Measurements from ENCODE around the gene RPGRIP1L.

The RPGRIP1L gene

DNA sequence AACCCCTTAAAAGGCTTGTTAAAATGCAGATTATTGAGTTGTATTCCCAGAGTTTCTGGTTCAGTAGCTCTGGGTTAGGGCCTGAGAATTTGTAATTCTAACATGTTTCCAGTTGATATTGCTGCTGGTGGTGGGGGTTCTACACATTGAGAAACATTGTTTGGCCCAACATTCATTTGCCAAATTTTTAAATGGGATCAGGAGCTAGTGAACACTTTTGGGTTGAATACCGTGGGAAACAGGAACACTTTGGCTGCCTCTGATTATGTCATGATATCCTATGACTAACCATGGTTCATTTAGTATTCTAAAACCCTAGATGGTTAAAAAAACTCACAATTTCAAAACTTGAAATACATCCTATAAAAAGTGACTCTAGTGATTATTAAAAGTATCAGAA is 89.3 kb downstream of the RPGRIP1L start:
- no peak for DNase-seq
- Histone ChIP-seq H3K36me3 (peaks cover 2% of the 10 kb centered on the region; the same call in 1 of the 2 replicates), H3K27me3 (no peaks in the 10 kb centered on the region), H3K9me3 (no peaks in the 10 kb centered on the region), H3K4me3 (ENCODE audit: low read depth, low read length) (no peak overlapping the region), H3K4me1 (no peaks in the 10 kb centered on the region)
- TF ChIP-seq, protein P1, sequence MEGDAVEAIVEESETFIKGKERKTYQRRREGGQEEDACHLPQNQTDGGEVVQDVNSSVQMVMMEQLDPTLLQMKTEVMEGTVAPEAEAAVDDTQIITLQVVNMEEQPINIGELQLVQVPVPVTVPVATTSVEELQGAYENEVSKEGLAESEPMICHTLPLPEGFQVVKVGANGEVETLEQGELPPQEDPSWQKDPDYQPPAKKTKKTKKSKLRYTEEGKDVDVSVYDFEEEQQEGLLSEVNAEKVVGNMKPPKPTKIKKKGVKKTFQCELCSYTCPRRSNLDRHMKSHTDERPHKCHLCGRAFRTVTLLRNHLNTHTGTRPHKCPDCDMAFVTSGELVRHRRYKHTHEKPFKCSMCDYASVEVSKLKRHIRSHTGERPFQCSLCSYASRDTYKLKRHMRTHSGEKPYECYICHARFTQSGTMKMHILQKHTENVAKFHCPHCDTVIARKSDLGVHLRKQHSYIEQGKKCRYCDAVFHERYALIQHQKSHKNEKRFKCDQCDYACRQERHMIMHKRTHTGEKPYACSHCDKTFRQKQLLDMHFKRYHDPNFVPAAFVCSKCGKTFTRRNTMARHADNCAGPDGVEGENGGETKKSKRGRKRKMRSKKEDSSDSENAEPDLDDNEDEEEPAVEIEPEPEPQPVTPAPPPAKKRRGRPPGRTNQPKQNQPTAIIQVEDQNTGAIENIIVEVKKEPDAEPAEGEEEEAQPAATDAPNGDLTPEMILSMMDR (IDR thresholded peaks at IDR 0.05; ENCODE audit: low read depth, low read length): no peak

DNA sequence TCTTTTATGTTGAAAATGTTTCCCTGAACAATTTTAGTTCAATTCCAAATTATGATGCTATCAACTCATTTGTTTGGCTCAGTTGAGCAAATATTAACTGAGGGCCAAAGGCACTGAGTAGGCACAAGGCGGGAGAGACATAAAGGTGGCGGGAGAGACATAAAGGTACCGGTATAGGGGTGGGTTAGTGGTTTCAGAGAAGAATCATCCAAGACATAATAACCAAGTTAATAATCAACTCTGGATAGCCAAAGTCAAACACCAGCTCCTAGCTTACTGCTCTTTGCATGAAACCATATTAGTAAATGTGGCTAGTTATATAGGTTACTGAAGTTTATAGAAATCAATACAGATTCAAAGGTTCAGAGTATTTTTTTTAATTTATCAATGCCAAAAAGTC is 91.7 kb downstream of the RPGRIP1L start:
- Histone ChIP-seq H3K27me3 (no peaks in the 10 kb centered on the region), H3K9me3 (no peaks in the 10 kb centered on the region), H3K4me1 (no peaks in the 10 kb centered on the region), H3K36me3 (no peaks in the 10 kb centered on the region), H3K4me3 (ENCODE audit: low read depth, low read length) (no peak overlapping the region)
- no peak for DNase-seq
- TF ChIP-seq, protein P1 (IDR thresholded peaks at IDR 0.05; ENCODE audit: low read depth, low read length): no peak

DNA sequence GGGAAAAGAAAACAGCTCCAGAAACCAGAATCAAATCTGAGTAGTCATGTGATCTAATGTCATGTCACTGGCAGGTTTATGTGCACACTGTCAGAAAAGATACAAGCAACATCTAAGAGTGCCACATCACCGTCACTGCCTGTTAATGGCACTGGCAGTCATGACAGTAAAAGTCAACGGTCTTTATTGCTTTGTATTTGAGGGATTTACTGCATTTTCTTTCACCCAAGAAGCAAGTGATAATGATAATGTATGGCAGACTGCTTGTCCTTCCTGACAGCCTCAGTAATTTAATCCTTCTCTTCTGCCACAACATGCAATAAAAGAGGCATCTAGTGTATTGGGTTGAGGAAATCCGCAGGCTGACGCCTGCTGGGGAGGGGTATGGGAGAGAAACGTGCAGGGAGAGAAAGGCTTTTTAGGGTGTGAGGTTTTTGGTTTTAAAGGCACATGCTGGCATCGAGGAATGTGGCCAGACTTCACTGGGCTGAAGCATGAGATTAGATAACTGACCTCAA is 92.4 kb downstream of the RPGRIP1L start:
- Histone ChIP-seq H3K4me3 (ENCODE audit: low read depth, low read length) (no peak overlapping the region), H3K36me3 (no peaks in the 10 kb centered on the region), H3K9me3 (no peaks in the 10 kb centered on the region), H3K4me1 (no peaks in the 10 kb centered on the region), H3K27me3 (no peaks in the 10 kb centered on the region)
- no peak for DNase-seq
- TF ChIP-seq, protein P1 (IDR thresholded peaks at IDR 0.05; ENCODE audit: low read depth, low read length): no peak

DNA sequence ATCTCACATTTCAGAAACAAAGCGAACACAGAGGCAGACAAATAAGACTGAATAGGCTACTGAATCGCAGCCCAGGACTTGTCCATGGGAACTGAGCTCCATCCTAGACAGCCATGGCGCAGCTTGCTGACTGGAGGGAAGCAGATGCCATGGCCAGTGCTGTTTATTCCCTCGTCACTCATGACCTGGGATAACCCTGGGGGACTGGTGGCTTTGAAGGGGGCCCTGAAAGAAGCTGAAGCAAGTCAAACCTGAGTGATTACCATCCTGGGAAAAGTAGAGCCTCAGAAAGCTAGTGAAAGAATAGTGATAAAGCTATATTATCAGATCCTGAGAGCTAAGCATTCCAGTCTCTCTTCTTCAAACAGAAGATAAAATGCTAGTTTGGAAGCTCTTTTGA is 94.1 kb downstream of the RPGRIP1L start:
- no peak for DNase-seq
- TF ChIP-seq, protein P1 (IDR thresholded peaks at IDR 0.05; ENCODE audit: low read depth, low read length): no peak
- Histone ChIP-seq H3K4me1 (no peaks in the 10 kb centered on the region), H3K27me3 (no peaks in the 10 kb centered on the region), H3K4me3 (ENCODE audit: low read depth, low read length) (no peak overlapping the region), H3K36me3 (no peaks in the 10 kb centered on the region), H3K9me3 (no peaks in the 10 kb centered on the region)

DNA sequence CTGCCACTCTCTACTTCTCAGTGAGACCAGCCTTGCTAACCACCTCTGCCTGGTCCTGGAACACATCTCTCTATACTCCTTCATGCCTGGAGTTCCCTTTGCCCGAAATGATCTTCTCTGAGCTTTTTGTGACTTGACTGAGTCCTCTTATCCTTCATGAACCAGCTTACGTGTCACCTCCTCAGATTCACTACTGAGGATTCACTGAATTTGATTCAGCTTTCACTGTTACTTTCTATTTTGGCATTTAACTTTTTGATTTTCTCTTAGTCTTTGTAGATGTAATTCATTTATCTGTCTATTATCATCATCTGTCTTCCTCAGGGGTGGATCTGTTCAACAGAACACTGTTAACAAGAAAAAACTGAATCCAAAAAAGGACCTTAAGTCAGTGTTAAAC is 95.6 kb downstream of the RPGRIP1L start:
- TF ChIP-seq, protein P1 (IDR thresholded peaks at IDR 0.05; ENCODE audit: low read depth, low read length): no peak
- Histone ChIP-seq H3K9me3 (no peaks in the 10 kb centered on the region), H3K27me3 (no peaks in the 10 kb centered on the region), H3K36me3 (no peaks in the 10 kb centered on the region), H3K4me1 (no peaks in the 10 kb centered on the region), H3K4me3 (ENCODE audit: low read depth, low read length) (no peak overlapping the region)
- DNase-seq: no peak

DNA sequence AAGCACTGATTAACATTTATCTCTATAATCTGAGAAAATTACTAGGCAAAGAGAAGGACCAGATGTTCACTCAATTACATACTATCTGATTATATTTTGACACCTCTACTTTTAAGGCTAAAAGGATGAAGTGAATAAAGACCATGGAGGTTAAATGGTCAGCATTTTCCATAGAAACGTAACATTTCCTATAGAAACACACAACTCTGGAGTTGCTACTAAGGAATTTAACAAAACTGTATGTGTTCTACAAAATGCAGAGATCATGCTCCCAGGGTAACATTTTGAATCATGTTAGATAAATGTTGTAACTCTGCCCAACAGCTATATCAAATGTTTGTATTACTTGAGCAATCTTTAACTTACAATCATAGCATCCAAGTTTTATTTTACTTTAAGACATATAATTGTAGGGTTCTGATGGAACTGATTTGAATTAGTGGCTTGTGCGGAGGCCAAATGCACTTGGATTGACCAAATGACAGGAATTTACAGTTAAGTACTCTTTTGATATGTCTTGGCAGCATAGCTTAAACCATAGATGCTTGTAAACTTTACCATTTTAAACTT is 97.7 kb downstream of the RPGRIP1L start:
- H3K4me1 ChIP-seq: no peaks in the 10 kb centered on the region
- DNase-seq: no peak
- no peak overlapping the region for H3K4me3 ChIP-seq (ENCODE audit: low read depth, low read length)
- no peaks in the 10 kb centered on the region for H3K27me3 ChIP-seq
- H3K36me3 ChIP-seq: no peaks in the 10 kb centered on the region
- TF ChIP-seq, protein P1 (IDR thresholded peaks at IDR 0.05; ENCODE audit: low read depth, low read length): no peak
- no peaks in the 10 kb centered on the region for H3K9me3 ChIP-seq
